ENCODE results near the gene PHOSPHO1.

PHOSPHO1 gene

GRCh38 chr17:49260011-49260816, 29.6 kb upstream of the PHOSPHO1 start:
- H3K9ac ChIP-seq (ENCODE audit: low read depth, low read length): no peak overlapping the region
- H3K27ac ChIP-seq (ENCODE audit: low read length): no peak overlapping the region

GRCh38 chr17:49259663-49260010, 29.1 kb upstream of the PHOSPHO1 start:
- H3K27me3 ChIP-seq (ENCODE audit: insufficient read depth, low read length): peaks cover 25% of the 10 kb centered on the region
- H3K27ac ChIP-seq (ENCODE audit: low read length): no peak overlapping the region
- no peaks in the 10 kb centered on the region for H3K36me3 ChIP-seq (ENCODE audit: insufficient read depth, low read depth, low read length)
- peak overlapping the region; percentile 64 for H3K4me3 ChIP-seq (ENCODE audit: low read length)
- H3K4me1 ChIP-seq (ENCODE audit: insufficient read depth, low read length): no peaks in the 10 kb centered on the region
- H3K9me3 ChIP-seq (ENCODE audit: insufficient read depth, low read depth, low read length): no peaks in the 10 kb centered on the region
- H3K9ac ChIP-seq (ENCODE audit: low read depth, low read length): no peak overlapping the region

More at GRCh38 chr17:49260011-49260816, 29.6 kb upstream of the PHOSPHO1 start:
- peak overlapping the region; percentile 64 for H3K4me3 ChIP-seq (ENCODE audit: low read length)
- no peaks in the 10 kb centered on the region for H3K36me3 ChIP-seq (ENCODE audit: insufficient read depth, low read depth, low read length)
- H3K4me1 ChIP-seq (ENCODE audit: insufficient read depth, low read length): no peaks in the 10 kb centered on the region
- peaks cover 25% of the 10 kb centered on the region for H3K27me3 ChIP-seq (ENCODE audit: insufficient read depth, low read length)
- no peaks in the 10 kb centered on the region for H3K9me3 ChIP-seq (ENCODE audit: insufficient read depth, low read depth, low read length)

- Histone ChIP-seq H3K4me3 (ENCODE audit: low read length) (no peak overlapping the region), H3K27ac (ENCODE audit: low read length) (no peak overlapping the region), H3K4me1 (ENCODE audit: insufficient read depth, low read length) (no peaks in the 10 kb centered on the region), H3K9ac (ENCODE audit: low read depth, low read length) (no peak overlapping the region), H3K27me3 (ENCODE audit: insufficient read depth, low read length) (peaks cover 25% of the 10 kb centered on the region), H3K36me3 (ENCODE audit: insufficient read depth, low read depth, low read length) (no peaks in the 10 kb centered on the region), H3K9me3 (ENCODE audit: insufficient read depth, low read depth, low read length) (no peaks in the 10 kb centered on the region)
These were observed 27.8 kb upstream of the PHOSPHO1 start for GRCh38 chr17:49258394-49258793.

GRCh38 chr17:49255125-49255524, 24.5 kb upstream of the PHOSPHO1 start:
- Histone ChIP-seq H3K36me3 (ENCODE audit: insufficient read depth, low read depth, low read length) (no peaks in the 10 kb centered on the region), H3K4me1 (ENCODE audit: insufficient read depth, low read length) (no peaks in the 10 kb centered on the region), H3K4me3 (ENCODE audit: low read length) (no peak overlapping the region), H3K27ac (ENCODE audit: low read length) (no peak overlapping the region), H3K27me3 (ENCODE audit: insufficient read depth, low read length) (peaks cover 11% of the 10 kb centered on the region), H3K9ac (ENCODE audit: low read depth, low read length) (no peak overlapping the region), H3K9me3 (ENCODE audit: insufficient read depth, low read depth, low read length) (no peaks in the 10 kb centered on the region)

- Histone ChIP-seq H3K4me1 (ENCODE audit: insufficient read depth, low read length) (no peaks in the 10 kb centered on the region), H3K27ac (ENCODE audit: low read length) (no peak overlapping the region), H3K27me3 (ENCODE audit: insufficient read depth, low read length) (0 out of 2 replicates have a peak, but pooled peaks cover under 1% of the 10 kb centered on the region), H3K36me3 (ENCODE audit: insufficient read depth, low read depth, low read length) (no peaks in the 10 kb centered on the region), H3K9ac (ENCODE audit: low read depth, low read length) (no peak overlapping the region), H3K4me3 (ENCODE audit: low read length) (no peak overlapping the region), H3K9me3 (ENCODE audit: insufficient read depth, low read depth, low read length) (no peaks in the 10 kb centered on the region)
These were observed 23.5 kb upstream of the PHOSPHO1 start for GRCh38 chr17:49254066-49254465.

- Histone ChIP-seq H3K27me3 (ENCODE audit: insufficient read depth, low read length) (no peaks in the 10 kb centered on the region), H3K4me3 (ENCODE audit: low read length) (no peak overlapping the region), H3K4me1 (ENCODE audit: insufficient read depth, low read length) (no peaks in the 10 kb centered on the region), H3K27ac (ENCODE audit: low read length) (no peak overlapping the region), H3K9me3 (ENCODE audit: insufficient read depth, low read depth, low read length) (no peaks in the 10 kb centered on the region), H3K36me3 (ENCODE audit: insufficient read depth, low read depth, low read length) (no peaks in the 10 kb centered on the region), H3K9ac (ENCODE audit: low read depth, low read length) (no peak overlapping the region)
These were observed 21.6 kb upstream of the PHOSPHO1 start for GRCh38 chr17:49252148-49252695.

- Histone ChIP-seq H3K4me1 (ENCODE audit: insufficient read depth, low read length) (no peaks in the 10 kb centered on the region), H3K9ac (ENCODE audit: low read depth, low read length) (no peak overlapping the region), H3K36me3 (ENCODE audit: insufficient read depth, low read depth, low read length) (no peaks in the 10 kb centered on the region), H3K9me3 (ENCODE audit: insufficient read depth, low read depth, low read length) (no peaks in the 10 kb centered on the region), H3K27me3 (ENCODE audit: insufficient read depth, low read length) (no peaks in the 10 kb centered on the region), H3K27ac (ENCODE audit: low read length) (no peak overlapping the region), H3K4me3 (ENCODE audit: low read length) (no peak overlapping the region)
These were observed 19.4 kb upstream of the PHOSPHO1 start for GRCh38 chr17:49249890-49250522.

GRCh38 chr17:49249292-49249794, 18.8 kb upstream of the PHOSPHO1 start:
- H3K27me3 ChIP-seq (ENCODE audit: insufficient read depth, low read length): no peaks in the 10 kb centered on the region
- no peaks in the 10 kb centered on the region for H3K4me1 ChIP-seq (ENCODE audit: insufficient read depth, low read length)
- no peaks in the 10 kb centered on the region for H3K36me3 ChIP-seq (ENCODE audit: insufficient read depth, low read depth, low read length)
- no peaks in the 10 kb centered on the region for H3K9me3 ChIP-seq (ENCODE audit: insufficient read depth, low read depth, low read length)
- H3K9ac ChIP-seq (ENCODE audit: low read depth, low read length): no peak overlapping the region
- no peak overlapping the region for H3K27ac ChIP-seq (ENCODE audit: low read length)
- H3K4me3 ChIP-seq (ENCODE audit: low read length): no peak overlapping the region

- H3K4me3 ChIP-seq (ENCODE audit: low read length): no peak overlapping the region
- H3K27ac ChIP-seq (ENCODE audit: low read length): no peak overlapping the region
- no peaks in the 10 kb centered on the region for H3K9me3 ChIP-seq (ENCODE audit: insufficient read depth, low read depth, low read length)
- no peak overlapping the region for H3K9ac ChIP-seq (ENCODE audit: low read depth, low read length)
- H3K36me3 ChIP-seq (ENCODE audit: insufficient read depth, low read depth, low read length): no peaks in the 10 kb centered on the region
- H3K27me3 ChIP-seq (ENCODE audit: insufficient read depth, low read length): no peaks in the 10 kb centered on the region
- H3K4me1 ChIP-seq (ENCODE audit: insufficient read depth, low read length): no peaks in the 10 kb centered on the region
These were observed 17.4 kb upstream of the PHOSPHO1 start for GRCh38 chr17:49247944-49248343.

- H3K27me3 ChIP-seq (ENCODE audit: insufficient read depth, low read length): no peaks in the 10 kb centered on the region
- H3K27ac ChIP-seq (ENCODE audit: low read length): no peak overlapping the region
- H3K9ac ChIP-seq (ENCODE audit: low read depth, low read length): no peak overlapping the region
- no peaks in the 10 kb centered on the region for H3K4me1 ChIP-seq (ENCODE audit: insufficient read depth, low read length)
- no peak overlapping the region for H3K4me3 ChIP-seq (ENCODE audit: low read length)
- no peaks in the 10 kb centered on the region for H3K9me3 ChIP-seq (ENCODE audit: insufficient read depth, low read depth, low read length)
- H3K36me3 ChIP-seq (ENCODE audit: insufficient read depth, low read depth, low read length): no peaks in the 10 kb centered on the region
These were observed 14.3 kb upstream of the PHOSPHO1 start for GRCh38 chr17:49244839-49245238.

GRCh38 chr17:49242813-49243212, 12.2 kb upstream of the PHOSPHO1 start:
- Histone ChIP-seq H3K4me1 (ENCODE audit: insufficient read depth, low read length) (no peaks in the 10 kb centered on the region), H3K27ac (ENCODE audit: low read length) (no peak overlapping the region), H3K9ac (ENCODE audit: low read depth, low read length) (no peak overlapping the region), H3K27me3 (ENCODE audit: insufficient read depth, low read length) (no peaks in the 10 kb centered on the region), H3K9me3 (ENCODE audit: insufficient read depth, low read depth, low read length) (no peaks in the 10 kb centered on the region), H3K4me3 (ENCODE audit: low read length) (no peak overlapping the region), H3K36me3 (ENCODE audit: insufficient read depth, low read depth, low read length) (no peaks in the 10 kb centered on the region)

All from iPS-20b (cell line).